HG02623 (cell line): ENCODE measurements around the gene IL17REL.

Source experiments
- ATAC-seq: cut with Tn5 transposase; IDR thresholded peaks from one replicate; pipeline ENCODE4 v1.9.1; 2021; ENCODE audit warnings: moderate library complexity; ENCODE audit not compliant: unreplicated experiment

Gene IL17REL

GRCh38 chr22:50008151-50009040, 4.2 kb downstream of the IL17REL start:
- ATAC-seq, result no peak

- no peak for ATAC-seq
Measured at GRCh38 chr22:50007057-50007511, 5.5 kb downstream of the IL17REL start.

GRCh38 chr22:50004918-50005317, 7.6 kb downstream of the IL17REL start:
- no peak for ATAC-seq

GRCh38 chr22:50002791-50003190, 9.8 kb downstream of the IL17REL start:
- ATAC-seq, result no peak

GRCh38 chr22:50001388-50002231, 11.0 kb downstream of the IL17REL start:
- ATAC-seq, result no peak

- no peak for ATAC-seq
Measured at GRCh38 chr22:50000587-50001387, 11.8 kb downstream of the IL17REL start.

- ATAC-seq, result no peak
Measured at GRCh38 chr22:49999946-50000586, 12.5 kb downstream of the IL17REL start.

GRCh38 chr22:49999063-49999945, 13.3 kb downstream of the IL17REL start:
- no peak for ATAC-seq

- ATAC-seq, result no peak
Measured at GRCh38 chr22:49998718-49999062, 13.9 kb downstream of the IL17REL start.

GRCh38 chr22:49997932-49998717, 14.4 kb downstream of the IL17REL start:
- ATAC-seq, result no peak

GRCh38 chr22:49997251-49997599, 15.3 kb downstream of the IL17REL start:
- ATAC-seq, result no peak

GRCh38 chr22:49996518-49997250, 15.9 kb downstream of the IL17REL start:
- ATAC-seq, result no peak

GRCh38 chr22:49996119-49996517, 16.4 kb downstream of the IL17REL start:
- no peak for ATAC-seq

- no peak for ATAC-seq
Measured at GRCh38 chr22:49995361-49996118, 17.0 kb downstream of the IL17REL start.

- no peak for ATAC-seq
Measured at GRCh38 chr22:49995041-49995360, 17.6 kb downstream of the IL17REL start.

GRCh38 chr22:49994361-49995040, 18.1 kb downstream of the IL17REL start:
- no peak for ATAC-seq
